Measurements from ENCODE around the gene ADAMTS9.

DNA sequence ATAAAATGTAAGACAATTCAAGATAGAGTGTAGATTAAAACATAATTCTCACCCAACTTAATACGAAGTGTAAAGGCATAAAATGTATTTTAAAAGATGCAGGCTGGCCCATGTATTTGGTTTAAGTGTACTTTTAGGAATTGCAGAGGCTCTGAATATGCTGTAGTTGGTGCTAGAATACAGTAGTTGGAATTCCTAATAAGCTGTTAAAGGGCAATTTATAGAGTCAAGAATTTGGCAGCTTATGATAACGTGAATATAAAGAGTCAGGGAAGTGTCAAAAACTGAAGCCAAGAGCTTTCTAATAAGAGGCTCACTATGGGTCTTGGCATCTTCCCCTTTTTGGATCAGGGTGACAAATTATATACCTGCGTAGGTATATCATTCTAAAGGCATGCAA, 36.5 kb downstream of the ADAMTS9 start:
- TF ChIP-seq POLR2A (IDR thresholded peaks at IDR 0.05; ENCODE audit: low read depth, low read length) (no peak), POLR2AphosphoS5 (IDR thresholded peaks at IDR 0.05; ENCODE audit: low read depth, low read length) (no peak), SPI1 (IDR thresholded peaks at IDR 0.05; ENCODE audit: low read depth, low read length) (no peak), TAF1 (IDR thresholded peaks at IDR 0.05; ENCODE audit: low read depth, low read length) (no peak)
